ENCODE results near the gene ZNF217. TPM values are rescaled to one million over a fixed set of nuclear protein-coding genes. Genes with fewer than 3 reads are reported as not detected.

The ZNF217 gene
- total and polyA plus RNA-seq, 7 donors, result 1.7 to 8.1 (median 4.3) TPM

DNA sequence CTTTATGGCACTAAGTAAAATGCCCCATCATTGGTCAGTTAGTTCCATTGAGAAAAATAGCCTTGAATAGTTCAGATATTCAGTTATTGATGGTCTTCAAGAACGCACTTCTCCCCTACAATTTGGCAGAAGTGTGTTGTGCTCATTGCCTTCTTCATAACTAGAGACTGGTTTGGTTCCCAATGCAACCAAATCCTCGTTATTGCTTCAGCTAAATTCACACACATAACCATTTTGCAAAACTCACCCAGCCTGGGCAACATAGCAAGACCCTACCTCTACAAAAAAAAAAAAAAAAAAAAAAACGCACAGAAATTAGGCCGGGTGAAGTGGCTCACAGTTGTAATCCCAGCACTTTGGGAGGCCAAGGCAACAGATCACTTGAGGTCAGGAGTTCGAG, 32.1 kb downstream of the ZNF217 start:
- 94 to 99% (median 96%) methylated on average over 4 to 5 of the region's 5 CpGs for WGBS, 3 donors
- no peaks in the 10 kb centered on the region for H3K27me3 ChIP-seq (ENCODE audit: insufficient read depth in 3 of 3, low read length in 2 of 3)
- intact Hi-C loops (cut with DNase I), result no loop called here
- no peaks in the 10 kb centered on the region for H3K4me1 ChIP-seq
- ATAC-seq, result no peak
- DNase-seq, result no peak
- no peak overlapping the region for H3K27ac ChIP-seq
- peaks cover 0 to 13% of the 10 kb centered on the region in 2 donors for H3K36me3 ChIP-seq (ENCODE audit: insufficient read depth in 1 of 2, low read depth in 1 of 2)
- TF ChIP-seq, protein P1, sequence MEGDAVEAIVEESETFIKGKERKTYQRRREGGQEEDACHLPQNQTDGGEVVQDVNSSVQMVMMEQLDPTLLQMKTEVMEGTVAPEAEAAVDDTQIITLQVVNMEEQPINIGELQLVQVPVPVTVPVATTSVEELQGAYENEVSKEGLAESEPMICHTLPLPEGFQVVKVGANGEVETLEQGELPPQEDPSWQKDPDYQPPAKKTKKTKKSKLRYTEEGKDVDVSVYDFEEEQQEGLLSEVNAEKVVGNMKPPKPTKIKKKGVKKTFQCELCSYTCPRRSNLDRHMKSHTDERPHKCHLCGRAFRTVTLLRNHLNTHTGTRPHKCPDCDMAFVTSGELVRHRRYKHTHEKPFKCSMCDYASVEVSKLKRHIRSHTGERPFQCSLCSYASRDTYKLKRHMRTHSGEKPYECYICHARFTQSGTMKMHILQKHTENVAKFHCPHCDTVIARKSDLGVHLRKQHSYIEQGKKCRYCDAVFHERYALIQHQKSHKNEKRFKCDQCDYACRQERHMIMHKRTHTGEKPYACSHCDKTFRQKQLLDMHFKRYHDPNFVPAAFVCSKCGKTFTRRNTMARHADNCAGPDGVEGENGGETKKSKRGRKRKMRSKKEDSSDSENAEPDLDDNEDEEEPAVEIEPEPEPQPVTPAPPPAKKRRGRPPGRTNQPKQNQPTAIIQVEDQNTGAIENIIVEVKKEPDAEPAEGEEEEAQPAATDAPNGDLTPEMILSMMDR (IDR thresholded peaks at IDR 0.05), result no peak
- no peaks in the 10 kb centered on the region for H3K9me3 ChIP-seq
- no peak overlapping the region for H3K4me3 ChIP-seq

GRCh38 chr20:53559816-53560215, 33.8 kb downstream of the ZNF217 start:
- H3K9me3 ChIP-seq, result no peaks in the 10 kb centered on the region
- intact Hi-C loops (cut with DNase I), result no loop called here
- no peaks in the 10 kb centered on the region for H3K27me3 ChIP-seq (ENCODE audit: insufficient read depth in 3 of 3, low read length in 2 of 3)
- TF ChIP-seq, protein P1 (IDR thresholded peaks at IDR 0.05), result no peak
- no peak for DNase-seq
- no peak for ATAC-seq
- H3K36me3 ChIP-seq (ENCODE audit: insufficient read depth in 1 of 2, low read depth in 1 of 2), result peaks cover 0 to 4% of the 10 kb centered on the region in 2 donors
- WGBS, 3 donors, result 77 to 95% (median 85%) methylated on average over 7 of the region's 7 CpGs
- no peak overlapping the region for H3K27ac ChIP-seq
- no peaks in the 10 kb centered on the region for H3K4me1 ChIP-seq
- no peak overlapping the region for H3K4me3 ChIP-seq

- H3K27ac ChIP-seq, result no peak overlapping the region
- H3K27me3 ChIP-seq (ENCODE audit: insufficient read depth in 3 of 3, low read length in 2 of 3), result no peaks in the 10 kb centered on the region
- TF ChIP-seq, protein P1 (IDR thresholded peaks at IDR 0.05), result no peak
- ATAC-seq (no peak), DNase-seq (no peak)
- intact Hi-C loops (cut with DNase I), result no loop called here
- H3K36me3 ChIP-seq (ENCODE audit: insufficient read depth in 1 of 2, low read depth in 1 of 2), result no peaks in the 10 kb centered on the region
- no peaks in the 10 kb centered on the region for H3K4me1 ChIP-seq
- no peaks in the 10 kb centered on the region for H3K9me3 ChIP-seq
- no peak overlapping the region for H3K4me3 ChIP-seq
- 51 to 65% (median 63%) methylated on average over 7 of the region's 7 CpGs for WGBS, 3 donors
Observed at GRCh38 chr20:53557130-53557529, 36.5 kb downstream of the ZNF217 start.

DNA sequence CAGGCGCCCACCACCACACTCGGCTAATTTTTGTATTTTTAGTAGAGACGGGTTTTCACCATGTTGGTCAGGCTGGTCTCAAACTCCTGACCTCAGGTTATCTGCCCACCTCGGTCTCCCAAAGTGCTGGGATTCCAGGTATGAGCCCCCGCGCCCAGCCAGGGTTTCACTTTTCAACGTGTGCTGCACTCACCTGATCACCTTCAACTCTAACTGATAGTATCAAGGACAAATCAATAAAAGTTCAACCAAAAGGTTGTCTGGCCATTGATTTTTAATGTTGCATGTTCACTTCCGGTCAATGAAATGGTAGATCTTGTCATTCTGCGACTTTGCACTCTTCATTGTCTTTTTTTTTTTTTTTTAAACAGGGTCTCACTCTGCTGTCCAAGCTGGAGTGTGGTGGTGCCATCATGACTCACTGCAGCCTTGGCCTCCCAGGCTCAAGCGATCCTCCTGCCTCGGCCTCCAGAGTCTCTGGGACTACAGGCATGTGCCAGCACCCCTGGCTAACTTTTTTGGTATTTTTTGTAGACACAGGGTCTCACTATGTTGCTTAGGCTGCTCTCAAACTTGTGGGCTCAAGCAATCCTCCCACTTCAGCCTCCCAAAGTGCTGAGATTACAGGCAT, 37.3 kb downstream of the ZNF217 start:
- no peak for ATAC-seq
- 92 to 97% (median 96%) methylated on average over 11 of the region's 11 CpGs for WGBS, 3 donors
- no peaks in the 10 kb centered on the region for H3K4me1 ChIP-seq
- intact Hi-C loops (cut with DNase I), result no loop called here
- H3K36me3 ChIP-seq (ENCODE audit: insufficient read depth in 1 of 2, low read depth in 1 of 2), result no peaks in the 10 kb centered on the region
- no peaks in the 10 kb centered on the region for H3K27me3 ChIP-seq (ENCODE audit: insufficient read depth in 3 of 3, low read length in 2 of 3)
- TF ChIP-seq, protein P1 (IDR thresholded peaks at IDR 0.05), result no peak
- no peak for DNase-seq
- no peak overlapping the region for H3K4me3 ChIP-seq
- no peak overlapping the region for H3K27ac ChIP-seq
- H3K9me3 ChIP-seq, result no peaks in the 10 kb centered on the region

DNA sequence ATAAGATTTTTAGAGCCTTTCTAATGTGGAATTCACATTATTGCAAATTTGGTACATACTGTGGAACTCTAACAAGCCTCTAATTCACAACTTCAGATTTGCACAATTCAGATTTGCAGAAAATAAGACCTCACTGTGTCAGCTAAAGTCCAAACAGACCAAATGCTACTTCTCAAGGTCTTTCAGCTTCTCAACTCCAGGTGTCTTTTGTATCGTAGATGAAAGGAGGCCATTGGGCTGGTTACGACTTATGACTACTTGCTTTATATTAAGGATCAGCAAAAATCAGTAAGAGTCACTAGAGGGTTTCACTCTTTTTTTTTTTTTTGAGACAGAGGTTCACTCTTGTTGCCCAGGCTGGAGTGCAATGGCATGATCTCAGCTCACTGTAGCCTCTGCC, 37.8 kb downstream of the ZNF217 start:
- DNase-seq (no peak), ATAC-seq (no peak)
- TF ChIP-seq, protein P1 (IDR thresholded peaks at IDR 0.05), result no peak
- Histone ChIP-seq H3K27me3 (ENCODE audit: insufficient read depth in 3 of 3, low read length in 2 of 3) (no peaks in the 10 kb centered on the region), H3K36me3 (ENCODE audit: insufficient read depth in 1 of 2, low read depth in 1 of 2) (no peaks in the 10 kb centered on the region), H3K9me3 (no peaks in the 10 kb centered on the region), H3K4me1 (no peaks in the 10 kb centered on the region), H3K4me3 (no peak overlapping the region), H3K27ac (no peak overlapping the region)
- intact Hi-C loops (cut with DNase I), result no loop called here
- WGBS, 3 donors, result 88 to 94% (median 90%) methylated on average over 2 of the region's 2 CpGs

All from psoas muscle (tissue), 8 donors.